Mammary epithelial cell (primary cell): ENCODE results near the gene FBXW9.
"Not testable (repeated sequence)": the region's sequence is repeated elsewhere in the genome, so short reads cannot be mapped to it uniquely, and the experiment has no call there.

ENCODE experiments used
- CTCF ChIP-seq, 2 donors: IDR thresholded peaks in 1 of 2; conservative IDR thresholded peaks in 1 of 2; 2 replicates each; pipeline ENCODE4 v1.5.1; 2011 to 2012; ENCODE audit warnings: inconsistent platforms in 2 of 2, low read length in 2 of 2, mild to moderate bottlenecking in 2 of 2, control low read depth in 1 of 2, low read depth in 1 of 2; ENCODE audit not compliant: insufficient read depth in 1 of 2; ENCODE audit errors: extremely low read depth in 1 of 2
- EZH2 ChIP-seq: IDR thresholded peaks from 2 replicates; pipeline ENCODE4 v1.6.1; 2012; ENCODE audit warnings: low read length, inconsistent platforms, borderline replicate concordance

- TF ChIP-seq CTCF (conservative IDR thresholded peaks at IDR 0.05 in 1 of 2, IDR thresholded peaks at IDR 0.05 in 1 of 2; ENCODE audit: extremely low read depth in 1 of 2, insufficient read depth in 1 of 2, low read depth in 1 of 2, low read length in 2 of 2); EZH2: not testable (repeated sequence)
Measured at GRCh38 chr19:12697425-12697824, 994 bp upstream of the FBXW9 start.
